ENCODE data around the gene SLC25A18. TPM values are rescaled to one million over a fixed set of nuclear protein-coding genes. Genes with fewer than 3 reads are reported as not detected.

SLC25A18 gene
- total and polyA plus RNA-seq, 2 experiments from 2014 or later: 0.59 to 0.60 TPM

DNA sequence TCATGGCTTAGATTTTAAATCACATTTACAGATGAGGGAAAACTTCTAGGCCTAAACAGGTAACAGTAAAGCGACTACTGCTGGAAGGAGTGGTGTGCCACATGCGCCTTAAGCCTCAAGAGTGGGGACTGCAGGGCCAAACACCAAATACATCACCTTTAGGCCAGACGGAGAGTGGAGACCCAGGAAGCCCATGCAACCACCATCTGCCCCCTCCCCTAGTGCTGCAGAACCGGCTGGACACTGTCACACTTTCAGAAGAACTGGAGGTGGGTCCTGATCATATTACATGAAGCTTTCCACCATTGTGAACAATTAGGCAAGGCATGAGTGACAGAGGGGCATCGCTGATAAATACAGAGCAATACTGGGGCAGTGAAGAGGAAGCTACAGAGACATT is 28.9 kb downstream of the SLC25A18 start:
- Histone ChIP-seq H3K27ac (no peak overlapping the region), H3K4me1 (ENCODE audit: low read depth) (no peaks in the 10 kb centered on the region), H3K36me3 (peaks cover 30% of the 10 kb centered on the region), H3K9me3 (ENCODE audit: low read depth) (no peaks in the 10 kb centered on the region), H3K4me3 (no peak overlapping the region), H3K27me3 (no peaks in the 10 kb centered on the region)
- TF ChIP-seq, protein P1, sequence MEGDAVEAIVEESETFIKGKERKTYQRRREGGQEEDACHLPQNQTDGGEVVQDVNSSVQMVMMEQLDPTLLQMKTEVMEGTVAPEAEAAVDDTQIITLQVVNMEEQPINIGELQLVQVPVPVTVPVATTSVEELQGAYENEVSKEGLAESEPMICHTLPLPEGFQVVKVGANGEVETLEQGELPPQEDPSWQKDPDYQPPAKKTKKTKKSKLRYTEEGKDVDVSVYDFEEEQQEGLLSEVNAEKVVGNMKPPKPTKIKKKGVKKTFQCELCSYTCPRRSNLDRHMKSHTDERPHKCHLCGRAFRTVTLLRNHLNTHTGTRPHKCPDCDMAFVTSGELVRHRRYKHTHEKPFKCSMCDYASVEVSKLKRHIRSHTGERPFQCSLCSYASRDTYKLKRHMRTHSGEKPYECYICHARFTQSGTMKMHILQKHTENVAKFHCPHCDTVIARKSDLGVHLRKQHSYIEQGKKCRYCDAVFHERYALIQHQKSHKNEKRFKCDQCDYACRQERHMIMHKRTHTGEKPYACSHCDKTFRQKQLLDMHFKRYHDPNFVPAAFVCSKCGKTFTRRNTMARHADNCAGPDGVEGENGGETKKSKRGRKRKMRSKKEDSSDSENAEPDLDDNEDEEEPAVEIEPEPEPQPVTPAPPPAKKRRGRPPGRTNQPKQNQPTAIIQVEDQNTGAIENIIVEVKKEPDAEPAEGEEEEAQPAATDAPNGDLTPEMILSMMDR (IDR thresholded peaks at IDR 0.05; ENCODE audit: low read depth, low read length): no peak
- DNase-seq (ENCODE audit: low read depth in 1 of 2, low spot score in 1 of 2): no peak

DNA sequence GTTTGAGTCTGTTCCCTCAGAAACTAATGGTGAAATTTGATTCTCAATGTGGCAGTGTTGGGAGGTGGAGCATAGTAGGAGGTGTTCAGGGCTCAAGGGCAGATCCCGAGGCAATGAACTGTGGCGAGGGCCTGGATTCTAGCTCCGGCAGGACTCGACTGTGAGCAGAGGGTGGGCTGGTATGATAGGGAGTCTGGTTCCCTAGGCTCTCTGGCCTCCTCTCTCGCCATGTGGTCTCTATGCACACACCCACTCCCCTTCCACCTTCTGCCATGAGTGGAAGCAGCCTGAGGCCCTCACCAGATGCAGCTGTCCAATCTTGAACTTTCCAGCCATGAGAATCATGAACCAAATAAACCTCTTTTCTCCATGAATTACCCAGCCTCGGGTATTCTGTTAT is 32.9 kb downstream of the SLC25A18 start:
- TF ChIP-seq, protein P1 (IDR thresholded peaks at IDR 0.05; ENCODE audit: low read depth, low read length): no peak
- no peaks in the 10 kb centered on the region for H3K9me3 ChIP-seq (ENCODE audit: low read depth)
- no peak overlapping the region for H3K4me3 ChIP-seq
- H3K36me3 ChIP-seq: peaks cover 59% of the 10 kb centered on the region
- H3K27ac ChIP-seq: no peak overlapping the region
- H3K4me1 ChIP-seq (ENCODE audit: low read depth): no peaks in the 10 kb centered on the region
- DNase-seq (ENCODE audit: low read depth in 1 of 2, low spot score in 1 of 2): no peak
- no peaks in the 10 kb centered on the region for H3K27me3 ChIP-seq

DNA sequence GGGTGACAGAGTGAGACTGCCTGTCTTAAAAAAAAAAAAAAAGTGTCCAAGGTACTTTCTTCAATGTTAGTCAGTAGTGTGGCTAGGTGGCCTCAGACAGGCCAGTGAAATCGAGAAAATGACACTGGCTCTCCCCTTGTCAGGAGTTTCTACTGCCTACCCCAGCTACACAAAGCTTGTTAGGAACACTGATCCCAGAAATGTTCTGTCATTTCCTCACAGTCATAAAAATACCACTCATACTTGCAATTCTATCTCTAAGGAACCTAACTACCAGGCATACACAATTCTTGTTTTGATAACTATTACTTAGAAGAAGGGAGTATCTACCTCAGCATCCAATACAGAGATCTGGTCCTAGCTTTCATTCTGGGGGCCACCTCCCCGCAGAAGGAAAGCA is 33.9 kb downstream of the SLC25A18 start:
- H3K4me1 ChIP-seq (ENCODE audit: low read depth): no peaks in the 10 kb centered on the region
- H3K9me3 ChIP-seq (ENCODE audit: low read depth): no peaks in the 10 kb centered on the region
- H3K4me3 ChIP-seq: no peak overlapping the region
- no peaks in the 10 kb centered on the region for H3K27me3 ChIP-seq
- DNase-seq (ENCODE audit: low read depth in 1 of 2, low spot score in 1 of 2): no peak
- TF ChIP-seq, protein P1 (IDR thresholded peaks at IDR 0.05; ENCODE audit: low read depth, low read length): no peak
- no peak overlapping the region for H3K27ac ChIP-seq
- H3K36me3 ChIP-seq: peaks cover 51% of the 10 kb centered on the region

GRCh38 chr22:17598318-17598717 is 35.0 kb downstream of the SLC25A18 start:
- Histone ChIP-seq H3K27ac (no peak overlapping the region), H3K27me3 (no peaks in the 10 kb centered on the region), H3K4me3 (no peak overlapping the region), H3K4me1 (ENCODE audit: low read depth) (no peaks in the 10 kb centered on the region), H3K36me3 (peaks cover 46% of the 10 kb centered on the region), H3K9me3 (ENCODE audit: low read depth) (no peaks in the 10 kb centered on the region)
- TF ChIP-seq, protein P1 (IDR thresholded peaks at IDR 0.05; ENCODE audit: low read depth, low read length): no peak
- DNase-seq (ENCODE audit: low read depth in 1 of 2, low spot score in 1 of 2): no peak

DNA sequence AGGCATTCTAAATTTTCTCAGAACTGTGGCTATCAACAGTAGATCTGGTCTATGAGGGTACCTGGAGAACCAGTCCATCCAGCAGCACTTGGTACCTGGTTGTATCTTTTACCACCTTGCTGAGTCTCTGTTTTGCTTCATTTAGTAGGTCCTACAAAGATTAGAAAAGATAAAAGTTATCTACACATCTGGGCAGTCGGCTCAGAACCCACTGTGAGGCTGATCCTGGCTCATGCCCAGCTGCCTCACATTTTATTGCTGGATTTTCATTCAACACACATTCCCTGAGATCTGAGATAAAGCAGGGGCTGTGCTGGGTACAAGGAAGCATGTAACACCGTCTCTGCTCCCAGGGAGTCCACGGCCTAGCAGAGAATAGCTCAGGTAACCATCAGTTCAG is 37.7 kb downstream of the SLC25A18 start:
- no peaks in the 10 kb centered on the region for H3K4me1 ChIP-seq (ENCODE audit: low read depth)
- peak overlapping the region; percentile 19 for H3K27ac ChIP-seq
- DNase-seq (ENCODE audit: low read depth in 1 of 2, low spot score in 1 of 2): no peak
- H3K9me3 ChIP-seq (ENCODE audit: low read depth): no peaks in the 10 kb centered on the region
- H3K4me3 ChIP-seq: no peak overlapping the region
- peaks cover 35% of the 10 kb centered on the region for H3K36me3 ChIP-seq
- TF ChIP-seq, protein P1 (IDR thresholded peaks at IDR 0.05; ENCODE audit: low read depth, low read length): no peak
- H3K27me3 ChIP-seq: no peaks in the 10 kb centered on the region

DNA sequence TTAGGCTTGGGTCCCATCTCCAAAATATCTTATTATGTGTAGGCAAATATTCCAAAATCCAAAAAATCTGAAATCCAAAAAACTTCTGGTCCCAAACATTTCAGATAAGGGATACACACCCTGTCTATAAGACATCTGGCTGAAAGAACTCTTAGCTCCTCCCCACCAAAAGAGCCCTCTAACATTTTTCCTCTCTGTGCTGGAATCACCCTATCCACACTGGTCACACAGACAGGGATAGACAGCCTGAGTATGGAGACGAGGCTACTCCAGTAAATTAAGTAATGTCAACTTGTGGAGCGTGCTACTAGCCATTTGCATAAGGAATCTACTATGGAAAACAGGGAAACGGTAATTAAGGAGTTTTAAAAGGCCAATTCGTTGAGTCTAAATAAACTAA is 40.4 kb downstream of the SLC25A18 start:
- H3K27ac ChIP-seq: no peak overlapping the region
- H3K4me1 ChIP-seq (ENCODE audit: low read depth): no peaks in the 10 kb centered on the region
- H3K36me3 ChIP-seq: peaks cover 26% of the 10 kb centered on the region
- no peaks in the 10 kb centered on the region for H3K27me3 ChIP-seq
- no peaks in the 10 kb centered on the region for H3K9me3 ChIP-seq (ENCODE audit: low read depth)
- TF ChIP-seq, protein P1 (IDR thresholded peaks at IDR 0.05; ENCODE audit: low read depth, low read length): no peak
- no peak overlapping the region for H3K4me3 ChIP-seq
- DNase-seq (ENCODE audit: low read depth in 1 of 2, low spot score in 1 of 2): no peak
